Measurements from ENCODE around the gene MLEC.

- TF ChIP-seq POLR2AphosphoS5 (IDR thresholded peaks at IDR 0.05; ENCODE audit: low read depth, low read length): no peak
- no peak for TF ChIP-seq POLR2A (IDR thresholded peaks at IDR 0.05; ENCODE audit: low read depth, low read length)
- TF ChIP-seq TAF1 (IDR thresholded peaks at IDR 0.05; ENCODE audit: borderline replicate concordance, low read depth, low read length): no peak
These were observed 24.1 kb upstream of the MLEC start for GRCh38 chr12:120662879-120663278.
